ENCODE results near the gene CDH4.

CDH4 gene

DNA sequence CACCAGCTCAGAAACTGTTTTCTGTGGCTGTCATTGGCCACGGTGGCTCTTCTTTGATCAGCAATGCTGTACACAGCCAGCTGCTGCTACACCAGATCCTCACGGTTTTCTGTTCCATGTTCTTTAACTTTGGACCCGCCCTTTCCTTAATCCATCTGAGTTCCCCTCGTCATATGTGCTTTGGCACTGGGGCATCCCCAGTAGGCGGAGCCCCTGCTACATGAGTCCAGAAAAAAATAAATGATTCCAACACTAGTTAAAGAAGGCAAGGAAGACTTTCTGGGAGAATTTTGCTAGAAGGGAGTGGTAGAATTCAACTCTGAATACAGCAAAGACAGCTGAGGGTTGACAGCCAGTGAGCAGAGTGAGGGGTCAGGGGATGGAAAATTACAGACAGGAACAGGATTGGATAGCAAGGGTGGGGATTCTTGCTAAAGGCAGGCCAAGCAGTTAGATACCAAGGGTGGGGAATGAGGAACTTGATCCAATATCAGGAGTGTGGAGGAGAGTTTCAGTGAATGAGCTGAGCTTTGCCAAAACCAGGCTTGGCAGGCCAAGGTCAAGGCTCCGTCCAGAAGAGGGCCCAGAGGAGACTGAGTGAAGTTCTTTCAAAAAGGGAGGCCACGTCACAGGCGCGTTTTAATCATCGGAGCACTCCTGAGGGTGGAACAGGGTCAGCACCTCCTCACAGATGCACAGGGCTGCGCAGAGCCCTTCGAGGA lies 391.8 kb downstream of the CDH4 start:
- DNase-seq: no peak

DNA sequence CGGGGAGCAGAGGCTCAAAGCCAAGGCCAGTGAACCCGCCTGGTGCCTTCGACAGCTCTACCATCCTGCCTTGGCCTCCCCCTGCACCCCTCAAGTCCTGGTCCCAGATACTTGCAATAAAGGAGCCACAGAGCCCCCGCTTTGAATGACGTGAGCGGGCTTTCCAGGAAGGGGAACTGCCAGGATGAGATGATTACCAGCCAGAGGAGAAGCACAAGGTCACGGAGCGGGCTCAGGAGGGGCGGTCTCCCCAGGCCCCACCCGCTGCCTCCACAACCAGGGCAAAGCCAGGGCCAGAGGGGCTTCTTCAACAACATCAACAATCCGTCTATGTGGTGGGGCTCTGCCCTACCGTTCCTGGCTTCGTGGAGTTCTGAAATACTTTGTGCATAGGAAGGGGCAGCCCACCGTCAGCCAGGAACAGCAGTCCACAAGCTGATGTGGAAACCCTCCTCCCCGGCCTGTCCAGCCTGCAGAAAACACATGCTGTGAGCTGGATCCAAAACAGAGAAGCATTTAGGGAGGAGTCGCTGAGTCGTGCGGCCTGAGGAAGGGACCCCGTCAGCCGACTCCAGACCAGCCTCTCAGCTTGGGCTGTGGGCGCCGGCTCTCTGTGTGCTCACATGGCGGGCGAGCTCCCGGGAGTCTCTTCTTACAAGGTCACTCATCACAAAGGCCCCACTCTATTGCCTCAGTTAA lies 392.5 kb downstream of the CDH4 start:
- no peak for DNase-seq

DNA sequence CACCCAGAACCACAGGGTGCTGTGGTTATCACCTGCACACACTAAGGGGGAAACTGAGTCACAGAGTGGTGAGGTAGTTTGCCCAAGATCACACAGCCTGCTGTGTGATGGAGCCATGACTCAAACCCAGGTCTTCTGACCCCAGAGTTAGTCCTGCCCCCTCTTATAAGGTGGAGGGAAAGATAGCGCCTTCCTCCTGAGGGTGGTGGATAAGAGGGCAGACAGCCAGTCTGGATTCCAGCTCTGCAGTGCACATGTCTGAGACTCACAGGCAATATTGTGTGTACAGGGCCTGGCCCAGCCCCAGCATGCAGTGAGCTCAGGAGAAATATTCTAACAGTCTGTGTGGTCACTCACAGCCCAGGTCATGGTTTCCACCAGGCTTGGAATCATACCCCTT lies 393.7 kb downstream of the CDH4 start:
- DNase-seq: no peak

DNA sequence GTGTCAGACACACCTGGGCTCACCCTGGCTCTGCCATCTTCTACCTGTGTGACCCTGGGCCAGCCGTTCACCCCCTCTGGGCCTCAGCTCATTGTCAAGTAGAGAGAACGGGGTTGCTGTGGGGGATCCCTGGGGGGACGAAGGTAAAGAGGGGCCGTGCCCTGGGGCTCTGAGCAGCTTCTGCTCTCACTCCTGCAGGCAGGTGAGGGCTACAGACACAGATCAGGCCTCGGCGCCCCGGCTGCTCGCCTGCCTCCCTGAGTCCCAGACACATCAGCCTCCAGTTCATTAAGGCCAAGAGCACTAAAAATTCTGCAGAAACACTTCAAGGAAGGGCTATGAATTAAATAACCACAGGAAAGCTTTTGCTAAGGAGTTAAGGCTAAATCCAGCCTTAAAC lies 394.4 kb downstream of the CDH4 start:
- DNase-seq: no peak

DNA sequence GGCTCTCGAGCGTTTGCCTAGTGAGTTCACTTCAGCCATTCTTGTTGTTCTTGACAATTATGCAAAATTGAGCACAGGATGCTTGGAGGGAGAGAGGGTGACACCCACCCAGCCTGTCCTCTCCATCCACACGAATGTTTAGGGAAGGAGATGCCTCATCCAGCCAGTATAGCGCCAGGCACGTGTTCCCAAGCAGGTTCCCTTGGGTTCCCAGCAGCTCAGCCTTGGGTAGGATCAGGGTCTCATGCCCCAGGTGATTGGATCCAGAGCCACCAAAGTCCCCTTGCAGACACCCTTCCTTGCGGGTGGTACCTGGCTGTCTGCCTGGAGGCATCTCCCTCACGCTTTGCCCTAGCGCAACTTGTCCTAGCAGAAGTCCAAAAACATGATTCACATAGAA lies 394.9 kb downstream of the CDH4 start:
- no peak for DNase-seq

DNA sequence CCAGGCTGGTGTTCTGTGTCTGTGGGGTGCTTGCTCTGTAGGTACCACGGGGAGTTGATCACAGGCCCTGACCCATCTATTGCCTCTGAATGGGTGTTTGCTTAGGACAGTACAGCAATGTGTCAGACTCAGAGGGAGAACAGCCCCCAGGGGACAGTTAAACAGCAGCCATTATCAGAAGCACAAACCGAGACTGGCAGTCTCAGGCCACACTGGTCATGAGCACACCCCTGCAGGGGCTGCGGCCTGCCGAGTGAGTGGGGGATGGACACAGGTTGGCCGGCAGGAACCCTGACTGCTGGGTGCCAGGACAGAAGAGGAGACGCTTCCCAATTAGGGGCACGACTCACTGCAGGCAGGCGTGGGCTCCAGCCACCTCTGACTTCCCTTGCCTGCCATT lies 395.6 kb downstream of the CDH4 start:
- DNase-seq: no peak

DNA sequence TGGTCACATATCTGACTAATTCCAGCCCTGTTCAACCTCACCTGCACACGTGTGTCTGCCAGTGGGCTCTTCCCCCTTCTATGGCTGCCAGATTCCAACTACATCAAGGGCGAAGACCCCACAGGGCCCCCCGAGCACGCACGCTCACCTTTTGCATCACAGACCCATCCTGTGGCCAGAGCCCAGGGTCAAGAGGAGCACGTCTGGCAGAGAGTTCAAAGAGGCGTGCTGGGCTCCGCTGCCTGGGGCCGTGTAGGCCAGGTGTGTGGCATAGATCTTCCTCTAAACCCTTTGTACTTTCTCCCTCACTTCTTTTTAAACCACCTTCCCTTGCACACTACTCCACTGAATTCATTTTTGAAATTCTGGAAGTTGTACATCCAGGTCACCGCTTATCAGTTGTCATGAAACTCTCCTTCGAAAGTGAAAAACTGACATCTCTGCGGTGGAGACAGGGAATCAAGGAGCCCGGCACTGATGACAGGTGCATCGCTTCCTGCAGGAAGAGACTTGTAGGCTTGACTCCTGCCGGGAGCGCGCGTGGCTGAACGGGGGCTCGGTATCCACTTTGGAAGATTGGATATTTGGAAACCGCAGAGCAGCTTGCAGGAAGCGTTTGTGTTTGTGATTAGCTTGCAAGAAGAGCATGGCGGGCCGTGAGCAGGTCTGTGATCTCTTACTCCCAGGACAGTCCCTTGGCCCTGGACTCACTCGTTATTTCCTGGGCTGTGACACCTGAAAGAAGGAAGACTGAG lies 397.2 kb downstream of the CDH4 start:
- no peak for DNase-seq

DNA sequence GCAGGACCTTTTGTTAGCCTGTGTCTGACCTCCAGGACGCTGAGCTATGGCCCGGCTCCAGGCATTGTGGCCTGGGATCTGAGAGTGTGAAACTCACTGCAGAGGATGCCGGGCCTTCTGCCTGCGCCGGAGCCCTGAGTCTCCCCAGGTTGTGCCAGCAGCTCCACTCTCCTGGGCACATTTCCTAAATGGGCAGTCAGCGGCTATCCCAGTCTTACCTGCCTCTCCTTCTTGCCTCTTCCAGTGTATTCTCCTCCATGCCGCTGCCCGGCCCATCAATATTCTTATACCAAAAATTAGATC lies 397.8 kb downstream of the CDH4 start:
- DNase-seq: no peak

DNA sequence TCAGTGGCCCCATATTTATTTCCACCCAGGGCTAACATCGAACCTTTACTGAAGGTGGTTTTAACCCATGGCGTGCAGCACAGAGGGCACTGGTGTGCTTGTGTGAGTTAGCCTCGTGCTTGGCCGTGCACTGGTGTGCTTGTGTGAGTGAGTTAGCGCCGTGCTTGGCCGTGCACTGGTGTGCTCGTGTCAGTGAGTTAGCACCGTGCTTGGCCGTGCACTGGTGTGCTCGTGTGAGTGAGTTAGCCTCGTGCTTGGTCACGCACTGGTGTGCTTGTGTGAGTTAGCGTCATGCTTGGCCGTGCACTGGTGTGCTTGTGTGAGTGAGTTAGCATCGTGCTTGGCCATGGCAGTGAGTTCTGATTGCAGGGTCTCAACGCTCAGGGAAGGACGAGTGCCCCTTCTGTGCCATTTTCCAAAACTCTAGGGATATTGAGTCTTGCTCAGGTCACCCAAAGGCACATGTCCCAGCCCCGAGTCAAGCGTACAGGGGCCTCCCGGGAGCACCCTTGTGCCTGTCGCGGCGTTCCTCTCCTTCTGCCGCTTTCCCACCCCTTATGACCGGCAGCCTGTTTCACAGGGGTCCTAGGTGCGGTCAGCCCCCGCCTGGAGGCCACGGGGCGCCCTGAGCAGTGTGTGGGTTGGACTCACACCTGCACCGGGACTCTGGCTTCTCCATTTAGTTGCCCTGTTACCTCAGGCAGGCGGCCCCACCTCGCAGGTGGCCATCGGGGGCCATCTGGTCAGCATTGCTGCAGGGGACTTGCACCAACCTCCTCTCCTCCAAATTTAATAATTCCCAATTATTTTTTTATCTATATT lies 399.1 kb downstream of the CDH4 start:
- no peak for DNase-seq

DNA sequence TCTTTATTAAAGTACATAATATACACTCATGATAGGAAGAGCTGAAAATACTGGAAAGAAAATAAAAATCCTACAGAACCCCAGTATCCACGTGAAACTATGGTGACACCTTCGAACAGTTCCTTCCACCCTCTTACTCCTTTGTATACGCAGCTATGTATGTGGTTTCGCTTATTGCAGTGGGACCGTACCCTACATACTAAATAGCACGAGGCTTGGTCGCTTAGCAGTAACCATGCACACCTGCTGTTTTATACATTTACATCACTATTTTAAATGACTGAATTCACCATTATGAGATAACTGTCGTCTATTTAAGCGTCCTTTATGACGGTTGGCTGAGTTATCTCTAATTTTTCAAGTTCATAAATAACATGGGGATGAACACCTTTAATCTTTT lies 400.1 kb downstream of the CDH4 start:
- no peak for DNase-seq

DNA sequence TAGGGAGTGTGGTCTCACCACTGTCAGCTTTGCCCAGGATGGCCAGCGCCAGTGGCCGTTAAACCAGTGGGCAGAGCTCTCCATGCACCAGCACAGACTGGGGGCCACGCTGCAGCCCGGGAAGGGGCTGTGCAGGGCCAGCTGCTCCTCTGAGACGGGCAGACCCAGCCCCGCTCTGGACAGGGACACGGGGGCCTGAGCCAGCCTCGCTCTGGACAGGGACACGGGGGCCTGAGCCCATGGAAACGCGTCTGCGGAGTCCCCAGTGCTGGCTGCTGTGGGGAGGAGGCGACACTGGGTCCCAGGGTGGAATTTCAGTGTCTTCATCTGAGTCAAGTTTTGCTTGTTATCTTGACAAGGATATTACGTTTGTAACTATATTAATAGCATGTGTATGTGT lies 402.7 kb downstream of the CDH4 start:
- no peak for DNase-seq

DNA sequence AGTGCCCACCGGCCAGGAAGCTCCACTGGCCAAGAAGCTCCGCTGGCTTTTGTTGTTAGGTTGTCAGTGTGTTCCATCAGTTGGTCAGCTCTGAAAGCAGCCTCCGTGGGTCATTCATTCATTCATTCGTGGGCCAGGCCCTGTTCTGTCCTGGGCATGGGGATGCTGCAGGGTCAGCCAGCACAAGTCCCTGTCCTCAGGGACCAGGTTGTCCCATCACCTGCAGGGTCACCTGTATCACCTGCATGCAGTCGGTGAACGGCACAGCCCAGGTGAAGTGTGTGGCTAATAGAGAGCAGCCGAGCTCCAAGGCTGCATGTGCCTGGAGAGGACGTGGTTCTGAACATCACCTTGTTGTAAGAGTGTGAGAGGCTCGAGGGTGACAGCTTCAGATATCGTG lies 403.5 kb downstream of the CDH4 start:
- no peak for DNase-seq

DNA sequence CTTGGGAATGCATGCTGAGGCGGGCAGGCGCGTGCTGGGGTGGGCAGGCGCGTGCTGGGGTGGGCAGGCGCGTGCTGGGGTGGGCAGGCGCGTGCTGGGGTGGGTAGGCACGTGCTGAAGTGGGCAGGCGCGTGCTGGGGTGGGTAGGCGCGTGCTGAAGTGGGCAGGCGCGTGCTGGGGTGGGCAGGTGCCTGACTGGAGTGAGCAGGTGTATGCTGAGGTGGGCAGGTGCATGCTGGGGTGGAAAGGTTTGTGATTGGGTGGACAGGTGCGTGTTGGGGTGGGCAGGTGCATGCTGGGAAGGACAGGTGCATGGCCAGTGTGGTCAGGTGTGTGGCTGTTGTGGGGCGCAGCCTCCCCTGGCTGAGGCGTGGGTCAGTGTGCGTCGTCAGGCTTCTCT lies 404.1 kb downstream of the CDH4 start:
- DNase-seq: no peak

DNA sequence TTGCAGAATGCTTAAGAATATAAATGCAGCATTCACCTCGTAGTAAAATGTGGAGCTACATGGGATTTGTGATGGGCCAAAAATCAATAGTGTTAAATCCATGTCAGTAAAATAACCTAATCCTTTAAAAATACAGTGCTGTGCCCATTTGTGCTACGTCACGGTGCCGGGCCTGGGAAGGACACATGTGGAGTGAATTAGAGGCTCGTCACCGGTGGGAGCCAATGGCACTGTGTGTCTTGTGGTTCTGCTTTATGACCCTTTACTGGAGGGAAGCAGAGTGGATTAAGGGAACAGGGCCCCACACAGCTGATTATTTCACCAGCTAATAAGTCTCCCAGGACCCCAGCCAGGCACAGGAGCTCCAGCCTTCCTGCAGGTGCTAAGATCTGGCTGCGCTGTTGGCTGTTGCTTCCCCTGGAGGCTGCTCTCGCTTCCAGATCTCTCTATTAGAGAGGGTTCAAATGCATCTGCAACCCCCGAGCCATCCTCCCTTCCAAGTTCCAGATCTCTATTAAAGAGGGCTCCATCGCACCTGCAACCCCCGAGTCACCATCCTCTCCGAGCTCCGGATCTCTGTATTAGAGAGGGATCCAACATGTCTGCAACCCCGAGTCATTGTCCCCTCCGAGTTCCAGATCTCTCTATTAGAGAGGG lies 405.8 kb downstream of the CDH4 start:
- DNase-seq: no peak

DNA sequence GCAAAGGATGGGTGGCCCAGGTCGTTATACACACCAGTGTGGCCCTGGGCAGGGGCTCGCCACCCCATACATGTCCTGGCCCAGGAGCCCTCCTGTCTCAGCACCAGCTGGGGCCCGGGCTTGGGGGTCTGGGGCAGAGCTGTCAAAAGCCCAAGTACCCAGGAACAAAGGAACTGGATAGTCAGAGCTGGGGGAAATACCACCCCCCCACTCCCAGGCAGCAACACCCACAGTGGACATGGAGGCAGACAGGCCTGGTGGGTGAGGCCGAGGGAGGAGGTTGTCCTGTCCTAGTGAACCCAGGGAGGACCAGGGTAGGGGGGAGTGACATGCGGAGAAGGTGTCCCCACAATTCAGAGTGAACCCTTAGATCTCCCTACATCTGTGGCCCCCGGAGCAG lies 406.5 kb downstream of the CDH4 start:
- no peak for DNase-seq

DNA sequence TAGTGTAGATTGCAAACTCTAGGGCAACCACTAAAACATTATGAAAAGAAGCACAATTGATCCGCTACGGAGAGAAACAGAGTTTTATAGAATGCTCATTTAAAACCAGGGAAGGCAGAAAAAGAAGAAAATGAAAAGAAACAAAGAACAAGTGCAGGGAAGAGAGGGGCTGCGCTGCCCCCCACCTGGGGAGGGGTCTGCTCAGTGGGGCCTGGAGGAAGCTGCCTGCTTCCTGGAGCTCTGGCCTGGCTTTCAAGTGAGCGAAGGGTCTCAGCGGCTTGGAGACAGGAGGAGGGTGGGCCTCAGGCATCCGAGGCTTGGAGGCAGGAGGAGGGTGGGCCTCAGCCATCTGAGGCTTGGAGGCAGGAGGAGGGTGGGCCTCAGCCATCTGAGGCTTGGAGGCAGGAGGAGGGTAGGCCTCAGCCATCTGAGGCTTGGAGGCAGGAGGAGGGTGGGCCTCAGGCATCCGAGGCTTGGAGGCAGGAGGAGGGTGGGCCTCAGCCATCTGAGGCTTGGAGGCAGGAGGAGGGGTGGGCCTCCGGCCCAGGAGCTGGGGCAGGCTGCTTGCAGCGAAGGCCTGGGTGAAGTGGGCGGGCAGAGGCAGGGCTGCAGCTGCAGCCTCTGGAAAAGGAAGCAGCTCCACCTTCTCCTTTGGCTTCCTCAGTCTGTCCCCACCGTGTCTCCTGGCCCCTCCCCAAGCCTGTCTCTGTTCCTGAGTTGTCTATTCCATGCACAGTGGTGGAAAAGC lies 407.4 kb downstream of the CDH4 start:
- no peak for DNase-seq

DNA sequence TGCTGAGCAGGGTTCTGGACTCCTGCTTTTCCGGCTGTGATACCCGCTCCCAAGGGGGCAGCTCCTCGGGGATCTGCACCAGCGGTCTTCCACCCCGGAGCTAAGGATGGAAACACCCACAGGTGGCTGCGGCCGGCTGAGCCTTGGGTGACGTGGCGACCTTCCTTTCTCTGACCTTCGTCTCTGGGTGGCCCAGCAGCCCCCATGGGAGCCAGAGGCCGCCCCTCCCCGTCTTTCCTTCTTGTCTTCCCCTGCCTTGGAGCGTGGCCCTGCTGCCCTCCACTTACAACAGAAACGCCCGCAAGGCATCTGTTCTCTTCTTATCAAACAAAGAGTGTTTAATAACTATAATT lies 407.9 kb downstream of the CDH4 start:
- DNase-seq: no peak

DNA sequence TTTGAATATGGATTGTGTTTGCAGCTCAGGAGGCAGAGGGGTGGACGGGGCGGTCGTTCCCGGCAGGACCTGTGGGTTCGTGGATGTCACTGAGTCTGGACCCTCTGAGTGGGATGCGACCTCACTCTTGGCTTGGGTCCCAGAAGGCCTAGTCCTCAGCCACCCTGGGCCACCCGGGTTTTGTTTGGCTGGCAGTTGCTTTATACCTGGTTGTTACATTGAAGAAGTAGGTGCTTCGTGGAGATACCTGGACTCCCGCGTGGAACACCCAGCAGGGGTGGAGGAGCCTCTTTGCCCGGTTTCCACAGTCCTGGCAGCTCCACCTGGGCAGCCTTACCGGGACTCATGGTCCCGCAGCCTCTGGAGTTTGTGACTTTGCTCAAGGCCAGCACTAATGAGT lies 408.5 kb downstream of the CDH4 start:
- DNase-seq: no peak

DNA sequence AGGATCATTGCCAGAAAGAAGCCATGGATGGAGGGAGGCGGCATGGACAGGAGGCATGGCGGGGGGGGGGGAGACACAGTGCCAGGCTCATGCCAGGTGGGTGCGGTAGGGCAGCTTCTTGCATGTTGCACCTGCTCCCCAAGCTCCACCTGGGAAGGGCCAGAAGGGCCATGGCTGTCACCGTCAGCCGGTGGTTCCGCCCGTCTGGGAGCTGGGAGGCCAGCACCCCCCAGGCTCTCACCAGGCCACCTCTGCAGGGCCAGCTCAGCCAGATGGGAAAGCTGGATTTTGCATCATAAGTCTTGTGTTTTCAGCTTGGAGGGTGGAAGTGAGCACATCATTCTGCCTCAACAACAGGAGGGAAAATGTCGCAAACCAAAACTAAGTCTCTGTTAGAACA lies 409.0 kb downstream of the CDH4 start:
- no peak for DNase-seq

DNA sequence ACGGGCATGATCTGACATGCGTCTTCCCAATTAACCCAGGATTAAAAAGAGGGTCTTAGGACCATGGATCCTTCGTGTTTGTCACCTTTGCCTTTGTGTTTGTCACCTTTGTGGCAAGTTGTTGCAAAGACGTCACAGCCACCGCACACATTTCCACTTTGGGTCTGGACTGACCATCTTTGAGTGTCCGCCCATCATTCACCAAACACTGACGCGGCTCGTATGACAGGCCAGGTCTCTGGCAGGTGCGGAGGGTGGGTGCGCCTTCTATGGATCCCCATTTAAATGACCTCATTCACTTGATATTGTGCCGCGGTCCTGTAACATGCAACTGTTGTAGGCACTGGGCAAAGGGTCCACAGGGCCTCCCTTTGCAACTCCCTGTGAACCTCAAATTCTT lies 409.5 kb downstream of the CDH4 start:
- no peak for DNase-seq

DNA sequence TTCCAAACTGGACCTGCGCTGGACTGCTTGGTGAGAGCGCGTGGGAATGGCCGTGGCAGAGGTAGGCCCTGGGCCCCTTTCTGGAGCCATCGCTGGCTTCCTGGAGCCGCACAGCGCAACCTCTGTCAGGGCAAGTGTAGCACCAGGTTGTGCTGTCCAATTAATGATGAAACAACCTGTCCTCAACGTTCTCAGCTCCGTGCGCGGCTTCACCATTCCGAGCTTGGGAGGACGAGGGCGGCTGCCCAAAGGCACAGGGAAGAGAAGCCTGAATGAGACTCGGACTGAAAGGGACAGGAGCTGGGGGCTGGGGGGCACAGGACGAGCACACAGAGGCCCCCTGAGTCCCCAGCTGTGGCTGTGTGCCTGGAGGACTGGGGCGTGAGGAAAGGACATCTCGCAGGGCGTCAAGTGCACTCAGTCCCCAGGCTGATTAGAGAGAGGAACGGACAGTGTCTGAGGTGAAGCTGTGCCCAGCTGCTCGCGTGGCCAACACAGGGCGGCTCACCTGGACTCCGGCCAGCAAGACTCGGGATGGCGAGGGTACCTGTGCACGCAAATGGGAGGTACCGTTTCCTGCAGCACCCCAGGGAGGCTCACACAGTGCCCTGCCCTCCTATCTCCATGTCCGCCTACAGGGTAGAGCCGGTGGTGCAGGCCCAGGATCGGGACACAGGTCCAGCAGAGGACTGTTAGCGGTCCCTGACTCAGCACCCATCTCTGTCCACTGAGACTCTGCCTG lies 410.3 kb downstream of the CDH4 start:
- DNase-seq: no peak

DNA sequence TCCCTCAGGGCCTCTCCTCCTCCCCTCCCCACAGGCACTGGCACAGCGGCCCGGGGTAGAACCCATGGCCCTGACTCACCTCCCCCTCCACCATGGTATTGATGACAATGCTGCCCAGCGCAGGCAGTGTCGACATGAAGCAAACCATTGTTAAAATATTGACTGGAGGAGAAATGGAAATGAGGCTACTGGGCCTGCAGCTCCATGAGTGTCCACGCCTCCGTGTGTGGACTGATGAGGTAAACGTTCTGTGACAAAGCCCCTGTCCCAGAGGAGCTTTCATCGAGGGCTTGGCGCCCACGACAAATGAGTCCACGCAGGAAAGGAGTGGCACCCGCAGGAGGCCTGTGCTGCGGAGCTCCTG lies 410.9 kb downstream of the CDH4 start:
- DNase-seq: no peak
